Panc1 (cell line): ENCODE measurements around the gene ZYG11B. TPM values are rescaled to one million over a fixed set of nuclear protein-coding genes. Genes with fewer than 3 reads are reported as not detected.

Experiments used
- ATAC-seq: fragments of 200-7000 bp; cut with Tn5 transposase; 2 replicates; pipeline ENCODE4 v1.9.1; 2020; ENCODE audit warnings: mild to moderate bottlenecking, moderate library complexity
- BruUV-seq: library from RNA; stranded (reverse); fragments of 400-500 nt; replicated peaks from 2 replicates; lab custom pipeline; 2021; lab: Mats Ljungman, UMichigan
- CTCF ChIA-PET: fragments of 300-600 bp; sonication (Branson Sonifier 250); formaldehyde crosslinking; loops from one replicate; lab custom pipeline; 2022; ENCODE audit warnings: antibody characterized with exemption; lab: Charles Lee
- POLR2A ChIA-PET: fragments of 300-600 bp; sonication (Branson Sonifier 250); formaldehyde crosslinking; loops from one replicate; lab custom pipeline; 2022; ENCODE audit warnings: antibody characterized with exemption; lab: Charles Lee
- DNase-seq: peaks from one replicate; pipeline ENCODE4 v3.0.0-alpha.2; 2010; ENCODE audit warnings: low read depth, low spot score
- H3K27ac ChIP-seq: 2 replicates; pipeline ENCODE4 v1.5.1; 2011; ENCODE audit warnings: mild to moderate bottlenecking, low read length, inconsistent platforms
- H3K27me3 ChIP-seq: fragments of 200-500 bp; sonication (Bioruptor generic); 2 replicates; pipeline ENCODE4 v1.6.0; 2014; ENCODE audit warnings: low read length, inconsistent platforms; ENCODE audit not compliant: control insufficient read depth, insufficient read depth
- H3K36me3 ChIP-seq: fragments of 200-500 bp; sonication (Bioruptor generic); 2 replicates; pipeline ENCODE4 v1.5.1; 2014; ENCODE audit warnings: inconsistent platforms, mild to moderate bottlenecking, low read length, moderate library complexity; ENCODE audit not compliant: control insufficient read depth, insufficient read depth
- H3K4me1 ChIP-seq: 2 replicates; pipeline ENCODE4 v1.5.1; 2011; ENCODE audit warnings: inconsistent platforms, mild to moderate bottlenecking, low read length, moderate library complexity; ENCODE audit not compliant: control insufficient read depth, insufficient read depth
- H3K4me3 ChIP-seq, 2 experiments: 2 replicates each; pipeline ENCODE4 v1.5.1; 2011 to 2012; ENCODE audit warnings: low read depth in 2 of 2, low read length in 2 of 2, mild to moderate bottlenecking in 2 of 2, inconsistent platforms in 1 of 2, moderate library complexity in 1 of 2
- H3K9me3 ChIP-seq: fragments of 200-500 bp; sonication (Bioruptor generic); 2 replicates; pipeline ENCODE4 v1.5.1; 2014; ENCODE audit warnings: low read depth, mild to moderate bottlenecking, inconsistent platforms, low read length, moderate library complexity; ENCODE audit not compliant: control insufficient read depth, insufficient read depth
- POLR2AphosphoS5 ChIP-seq: IDR thresholded peaks from 2 replicates; pipeline ENCODE4 v1.6.1; 2012; ENCODE audit warnings: mild to moderate bottlenecking, low read depth, low read length, moderate library complexity
- REST ChIP-seq, 2 experiments: IDR thresholded peaks; 2 replicates each; pipeline ENCODE4 v1.6.1; 2011 to 2012; ENCODE audit warnings: low read depth in 2 of 2, control low read depth in 1 of 2, low read length in 1 of 2, mild to moderate bottlenecking in 1 of 2, moderate library complexity in 1 of 2; ENCODE audit not compliant: insufficient read depth in 1 of 2
- SIN3A ChIP-seq: IDR thresholded peaks from 2 replicates; pipeline ENCODE4 v1.6.1; 2012; ENCODE audit warnings: low read depth, mild to moderate bottlenecking, low read length, moderate library complexity, borderline replicate concordance; ENCODE audit not compliant: insufficient read depth
- TCF7L2 ChIP-seq: IDR thresholded peaks from 2 replicates; pipeline ENCODE4 v1.6.1; 2011; ENCODE audit warnings: mild to moderate bottlenecking, low read depth, low read length, inconsistent platforms
- in situ Hi-C: cut with HindIII; loops from 2 replicates; pipeline ENCODE4 v1.10.0; 2016; ENCODE audit warnings: low sequenced_read_pairs, low pct_unique_long_range_greater_than_20kb
- intact Hi-C: fragments of 100-400 bp; cut with micrococcal nuclease; formaldehyde crosslinking; loops from one replicate; pipeline ENCODE4 v1.10.0; 2022; ENCODE audit not compliant: unreplicated experiment
- total RNA-seq: library from RNA; stranded (reverse); gene quantifications from one replicate; pipeline ENCODE4 v1.2.1, GENCODE V29; 2021; ENCODE audit not compliant: unreplicated experiment
- TF ChIP-seq, protein P1 (sequence below): fragments of 450-650 bp; IDR thresholded peaks from 2 replicates; pipeline ENCODE4 v1.5.1; 2017; ENCODE audit warnings: mild to moderate bottlenecking

The ZYG11B gene
- total RNA-seq, 1 experiment from 2014 or later = 30.7 TPM

DNA sequence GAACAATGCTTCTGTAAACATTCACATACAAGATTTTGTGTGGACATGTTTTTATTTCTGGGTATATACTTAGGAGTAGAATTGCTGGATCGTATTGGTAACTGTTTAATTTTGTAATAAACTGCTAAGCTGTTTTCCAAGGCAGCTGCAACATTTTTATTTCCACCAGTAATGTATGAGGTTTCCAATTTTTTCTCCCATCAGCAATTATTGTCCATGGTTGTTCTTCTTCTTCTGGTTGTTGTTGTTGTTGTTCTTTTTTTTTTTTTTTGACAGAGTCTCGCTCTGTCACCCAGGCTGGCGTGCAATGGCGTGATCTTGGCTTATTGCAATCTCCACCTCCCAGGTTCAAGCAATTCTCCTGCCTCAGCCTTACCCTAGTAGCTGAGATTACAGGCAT is 26.9 kb downstream of the ZYG11B start:
- peaks cover 4% of the 10 kb centered on the region; the same call in 1 of the 2 replicates for H3K4me1 ChIP-seq
- H3K9me3 ChIP-seq = no peaks in the 10 kb centered on the region
- TF ChIP-seq REST (IDR thresholded peaks at IDR 0.05; ENCODE audit: insufficient read depth in 1 of 2, low read depth in 2 of 2, low read length in 1 of 2) = no peak
- no peak for TF ChIP-seq POLR2AphosphoS5
- TF ChIP-seq TCF7L2 = no peak
- no peak for TF ChIP-seq SIN3A
- TF ChIP-seq, protein P1, sequence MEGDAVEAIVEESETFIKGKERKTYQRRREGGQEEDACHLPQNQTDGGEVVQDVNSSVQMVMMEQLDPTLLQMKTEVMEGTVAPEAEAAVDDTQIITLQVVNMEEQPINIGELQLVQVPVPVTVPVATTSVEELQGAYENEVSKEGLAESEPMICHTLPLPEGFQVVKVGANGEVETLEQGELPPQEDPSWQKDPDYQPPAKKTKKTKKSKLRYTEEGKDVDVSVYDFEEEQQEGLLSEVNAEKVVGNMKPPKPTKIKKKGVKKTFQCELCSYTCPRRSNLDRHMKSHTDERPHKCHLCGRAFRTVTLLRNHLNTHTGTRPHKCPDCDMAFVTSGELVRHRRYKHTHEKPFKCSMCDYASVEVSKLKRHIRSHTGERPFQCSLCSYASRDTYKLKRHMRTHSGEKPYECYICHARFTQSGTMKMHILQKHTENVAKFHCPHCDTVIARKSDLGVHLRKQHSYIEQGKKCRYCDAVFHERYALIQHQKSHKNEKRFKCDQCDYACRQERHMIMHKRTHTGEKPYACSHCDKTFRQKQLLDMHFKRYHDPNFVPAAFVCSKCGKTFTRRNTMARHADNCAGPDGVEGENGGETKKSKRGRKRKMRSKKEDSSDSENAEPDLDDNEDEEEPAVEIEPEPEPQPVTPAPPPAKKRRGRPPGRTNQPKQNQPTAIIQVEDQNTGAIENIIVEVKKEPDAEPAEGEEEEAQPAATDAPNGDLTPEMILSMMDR = no peak
- no peak for ATAC-seq
- intact Hi-C loops (no loop called here), in situ Hi-C loops (no loop called here)
- ChIA-PET POLR2A (interaction anchor here (0.7 kb wide), 1 partner anchor 294 kb away, joined by 3 read pairs; no protein-coding TSS in a partner anchor), CTCF (no interaction called here)
- H3K27ac ChIP-seq = no peak overlapping the region
- H3K27me3 ChIP-seq = no peaks in the 10 kb centered on the region
- no peaks in the 10 kb centered on the region for H3K36me3 ChIP-seq
- H3K4me3 ChIP-seq = no peak overlapping the region
- no TSS peak for BruUV-seq
- DNase-seq = no peak

GRCh38 chr1:52756020-52756419 is 29.8 kb downstream of the ZYG11B start:
- no peaks in the 10 kb centered on the region for H3K36me3 ChIP-seq
- intact Hi-C loops = no loop called here
- no peak for DNase-seq
- H3K27me3 ChIP-seq = no peaks in the 10 kb centered on the region
- in situ Hi-C loops = no loop called here
- TF ChIP-seq POLR2AphosphoS5 (no peak), TCF7L2 (no peak), SIN3A (no peak), REST (IDR thresholded peaks at IDR 0.05; ENCODE audit: insufficient read depth in 1 of 2, low read depth in 2 of 2, low read length in 1 of 2) (no peak)
- TF ChIP-seq, protein P1 = no peak
- ChIA-PET CTCF (no interaction called here), POLR2A (no interaction called here)
- BruUV-seq = no TSS peak
- H3K27ac ChIP-seq = no peak overlapping the region
- no peak for ATAC-seq
- peaks cover 4% of the 10 kb centered on the region; the same call in 1 of the 2 replicates for H3K4me1 ChIP-seq
- H3K9me3 ChIP-seq = no peaks in the 10 kb centered on the region
- H3K4me3 ChIP-seq = no peak overlapping the region
